GM15510 (cell line): ENCODE data around the gene SCUBE3.
A peak's percentile ranks its signal among the peaks of the same experiment; 100 is the strongest.

Experiments used
- POLR2A ChIP-seq: IDR thresholded peaks from 3 replicates; pipeline ENCODE4 v1.6.1; 2011; ENCODE audit warnings: borderline replicate concordance; ENCODE audit not compliant: insufficient read length; ENCODE audit errors: extremely low read depth

SCUBE3 gene

DNA sequence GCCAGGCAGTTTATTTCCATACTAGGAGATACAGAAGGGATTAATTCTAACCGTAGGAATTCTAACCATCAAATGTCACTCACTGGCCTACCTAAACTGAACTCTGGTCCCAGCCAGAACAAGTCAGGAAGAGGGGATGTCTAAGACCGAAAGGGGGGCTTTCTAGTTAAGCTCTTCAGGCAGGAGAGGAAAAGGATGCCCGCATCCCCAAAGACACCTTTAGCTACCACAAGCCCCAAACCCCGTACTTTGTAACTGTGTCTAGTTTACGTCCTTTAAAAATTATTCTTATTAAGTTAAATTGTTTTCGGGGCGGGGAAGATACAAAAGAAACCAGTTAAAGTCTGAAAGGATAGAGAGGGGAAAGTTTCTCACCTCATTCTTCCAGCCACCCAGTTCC is 44.6 kb downstream of the SCUBE3 start:
- TF ChIP-seq POLR2A, result no peak

- TF ChIP-seq POLR2A, result no peak
These were observed 45.1 kb downstream of the SCUBE3 start for GRCh38 chr6:35258858-35259193.

- TF ChIP-seq POLR2A, result peak; percentile 45
These were observed 45.6 kb downstream of the SCUBE3 start, which contains the start of gene ZNF76 for GRCh38 chr6:35259194-35259947. TSS of gene ZNF76 (plus strand) at chr6:35259735. CDS start at chr6:35281152, 21,417 bp downstream.

DNA sequence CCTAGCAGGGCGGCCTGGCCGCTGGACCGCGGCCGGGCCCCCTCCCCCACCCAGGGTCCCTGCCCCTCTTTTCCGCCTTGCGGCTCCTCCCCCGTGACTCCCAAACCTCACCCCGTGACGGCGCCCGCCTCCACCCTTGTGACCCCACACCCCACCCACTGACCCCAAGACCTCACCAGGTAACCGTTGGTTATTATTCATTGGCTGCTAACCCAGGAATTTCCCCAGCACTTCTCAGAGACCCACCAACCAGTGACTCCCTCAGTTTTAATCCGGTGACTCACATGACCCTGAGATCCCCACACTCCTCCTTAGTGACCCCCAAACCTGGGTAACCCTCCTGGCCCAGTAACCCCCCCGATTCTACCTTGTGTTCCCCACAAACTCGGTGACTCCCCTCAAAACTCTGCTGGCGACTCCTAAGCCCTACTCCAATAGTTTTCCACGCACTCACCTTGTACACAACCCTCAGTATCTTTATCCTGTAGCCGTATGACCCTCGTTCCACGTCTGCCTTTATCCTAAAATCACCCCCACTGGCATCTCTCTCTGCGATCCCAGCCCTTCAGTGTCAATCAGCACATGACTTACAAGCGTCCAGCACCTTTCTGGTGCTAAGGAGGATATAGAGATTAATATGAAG is 46.3 kb downstream of the SCUBE3 start:
- TF ChIP-seq POLR2A, result peak; percentile 4

DNA sequence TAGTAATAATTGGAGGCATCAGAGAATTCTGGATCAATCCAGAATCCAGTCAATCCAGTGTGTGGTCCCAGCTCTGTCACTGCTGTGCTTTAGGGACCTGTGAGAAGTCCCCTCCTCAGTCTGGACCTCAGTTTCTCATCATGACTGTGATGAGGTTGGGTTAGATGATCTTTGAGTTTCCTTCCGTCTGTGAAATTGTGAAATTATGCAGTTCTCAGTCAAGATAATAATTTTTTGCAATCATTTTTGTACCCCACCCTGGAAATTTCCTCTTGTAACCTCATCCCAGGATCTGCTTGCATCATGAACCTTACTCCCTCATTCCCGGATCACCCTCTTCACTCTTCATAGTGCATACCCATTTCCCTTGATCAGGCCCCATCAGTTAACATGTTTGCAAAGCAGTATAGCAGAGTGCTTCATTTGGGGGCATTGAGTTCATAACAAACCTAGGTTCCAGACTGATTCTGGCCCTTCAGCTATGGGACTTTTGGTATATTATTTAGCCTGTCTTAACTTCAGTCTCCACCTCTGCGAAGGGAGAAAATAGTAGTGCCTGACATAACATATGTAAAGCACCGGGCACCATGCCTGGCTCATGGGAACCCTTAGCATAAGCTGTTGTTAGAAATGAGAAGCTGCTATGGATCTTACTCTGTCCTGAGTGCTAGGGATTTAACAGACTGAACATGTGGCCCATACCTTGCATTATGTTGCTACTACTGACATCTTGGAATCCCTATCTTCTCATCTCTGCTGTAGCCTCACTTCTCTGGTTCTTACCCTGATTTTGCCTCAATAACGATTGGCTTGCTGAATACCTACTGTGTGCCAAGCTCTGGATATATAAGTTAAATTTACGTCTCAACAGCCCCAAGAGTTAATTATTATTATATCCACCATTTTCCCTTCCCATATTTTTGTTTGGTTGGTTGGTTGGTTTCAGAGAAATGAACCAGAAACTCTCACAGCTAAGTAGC is 47.1 kb downstream of the SCUBE3 start:
- TF ChIP-seq POLR2A, result no peak

DNA sequence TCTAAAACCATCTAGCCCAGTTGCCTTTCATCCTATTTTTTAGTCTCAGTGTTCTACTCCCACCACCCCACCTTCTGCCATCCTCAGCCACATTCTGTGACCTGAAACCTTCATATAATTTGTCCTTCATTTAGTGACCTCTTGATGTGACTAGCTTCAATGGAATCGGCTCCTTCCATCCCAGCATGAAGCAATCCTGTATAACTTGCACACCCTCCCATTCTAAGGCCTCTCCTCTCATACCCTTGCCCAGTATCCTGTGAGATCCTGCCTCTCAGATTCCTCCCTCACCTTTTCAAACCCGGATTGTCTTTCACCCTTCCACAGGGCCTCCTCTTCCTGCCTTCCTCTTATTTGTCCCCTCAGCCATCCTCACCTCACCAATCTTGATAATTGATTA is 48.8 kb downstream of the SCUBE3 start:
- no peak for TF ChIP-seq POLR2A

DNA sequence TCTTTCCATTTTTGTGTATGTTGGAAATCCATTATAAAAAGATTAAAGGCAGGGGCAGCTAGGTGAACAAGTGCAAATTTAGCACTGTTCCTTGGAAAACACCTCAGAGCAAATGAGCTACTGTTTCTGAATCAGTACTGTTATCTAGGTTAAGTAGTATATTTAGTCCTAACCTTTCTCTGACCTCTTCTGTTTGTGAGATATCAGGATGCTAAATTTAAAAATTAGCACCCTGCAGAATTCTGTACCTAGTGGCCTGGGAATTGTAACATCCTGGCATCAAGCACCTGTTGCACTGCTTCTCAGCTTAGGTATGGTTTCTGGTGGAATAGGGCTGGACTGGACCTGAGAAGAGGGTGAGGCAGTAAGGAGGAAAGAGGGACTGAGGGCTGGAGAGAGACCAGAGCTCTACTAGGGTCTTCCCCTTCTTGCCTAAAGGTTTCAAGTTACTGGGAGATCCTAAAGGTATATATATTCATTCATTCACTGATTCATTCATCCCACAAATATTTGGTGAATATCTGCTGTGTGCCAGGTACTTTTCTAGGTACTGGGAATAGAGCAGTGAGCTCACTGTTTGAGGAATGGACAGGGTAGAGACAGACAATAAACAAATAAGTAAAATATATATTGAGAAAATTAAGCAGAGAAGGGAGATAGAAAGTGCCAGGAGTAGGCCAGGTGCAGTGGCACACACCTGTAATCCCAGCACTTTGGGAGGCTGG is 51.0 kb downstream of the SCUBE3 start:
- TF ChIP-seq POLR2A, result no peak

DNA sequence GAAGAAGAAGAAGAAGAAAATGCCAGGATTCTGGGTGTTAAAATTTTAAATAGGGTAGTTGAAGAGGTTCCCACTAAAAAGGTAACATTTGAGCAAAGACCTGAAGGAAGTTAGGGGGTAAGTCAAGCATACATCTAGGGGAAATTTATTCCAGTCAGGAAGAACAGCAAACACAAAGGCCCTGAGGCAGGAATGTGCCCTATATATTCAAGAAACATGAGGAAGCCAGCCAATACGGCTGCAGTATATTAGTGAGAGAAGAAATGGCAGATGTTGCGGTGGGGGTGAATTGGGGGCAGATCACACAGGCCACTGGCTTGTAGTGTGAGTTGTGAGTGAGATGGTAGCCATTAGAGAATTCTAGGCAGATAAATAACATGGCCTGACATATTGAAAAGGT is 51.8 kb downstream of the SCUBE3 start:
- no peak for TF ChIP-seq POLR2A

GRCh38 chr6:35267446-35267845 is 53.7 kb downstream of the SCUBE3 start:
- no peak for TF ChIP-seq POLR2A

DNA sequence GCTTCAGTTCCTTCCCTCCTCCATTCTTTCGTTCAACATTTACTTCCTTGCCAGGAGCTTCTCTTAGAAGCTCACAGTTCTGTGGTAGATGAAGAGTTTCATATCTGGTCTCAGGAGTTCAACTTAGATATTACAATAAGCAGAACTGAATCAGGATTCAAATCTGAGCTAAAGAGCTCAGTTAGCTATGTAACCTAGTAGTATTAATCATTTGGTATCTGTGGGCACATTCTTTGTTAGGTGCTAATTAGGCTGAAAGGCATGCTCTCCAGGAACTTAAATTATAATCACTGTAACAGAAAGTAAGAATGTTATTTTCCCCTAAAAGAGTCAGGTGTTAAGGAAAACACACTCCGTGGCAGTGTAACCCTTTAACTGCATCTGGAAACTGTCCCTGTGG is 54.1 kb downstream of the SCUBE3 start:
- no peak for TF ChIP-seq POLR2A

DNA sequence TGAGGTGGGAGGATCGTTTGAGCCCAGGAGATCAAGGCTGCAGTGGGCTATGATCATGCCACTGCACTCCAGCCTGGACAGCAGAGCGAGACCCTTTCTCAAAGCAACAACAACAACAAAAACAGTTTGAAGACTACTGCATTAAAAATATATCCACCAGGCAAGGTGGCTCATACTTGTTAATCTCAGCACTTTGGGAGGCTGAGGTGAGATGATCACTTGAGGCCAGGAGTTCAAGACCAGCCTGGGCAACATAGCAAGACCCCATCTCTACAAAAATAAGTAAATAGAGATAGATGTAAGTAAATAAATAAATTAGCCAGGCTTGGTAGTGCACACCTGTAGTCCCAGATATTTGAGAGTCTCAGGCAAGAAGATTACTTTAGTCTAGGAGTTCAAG is 58.2 kb downstream of the SCUBE3 start:
- no peak for TF ChIP-seq POLR2A

DNA sequence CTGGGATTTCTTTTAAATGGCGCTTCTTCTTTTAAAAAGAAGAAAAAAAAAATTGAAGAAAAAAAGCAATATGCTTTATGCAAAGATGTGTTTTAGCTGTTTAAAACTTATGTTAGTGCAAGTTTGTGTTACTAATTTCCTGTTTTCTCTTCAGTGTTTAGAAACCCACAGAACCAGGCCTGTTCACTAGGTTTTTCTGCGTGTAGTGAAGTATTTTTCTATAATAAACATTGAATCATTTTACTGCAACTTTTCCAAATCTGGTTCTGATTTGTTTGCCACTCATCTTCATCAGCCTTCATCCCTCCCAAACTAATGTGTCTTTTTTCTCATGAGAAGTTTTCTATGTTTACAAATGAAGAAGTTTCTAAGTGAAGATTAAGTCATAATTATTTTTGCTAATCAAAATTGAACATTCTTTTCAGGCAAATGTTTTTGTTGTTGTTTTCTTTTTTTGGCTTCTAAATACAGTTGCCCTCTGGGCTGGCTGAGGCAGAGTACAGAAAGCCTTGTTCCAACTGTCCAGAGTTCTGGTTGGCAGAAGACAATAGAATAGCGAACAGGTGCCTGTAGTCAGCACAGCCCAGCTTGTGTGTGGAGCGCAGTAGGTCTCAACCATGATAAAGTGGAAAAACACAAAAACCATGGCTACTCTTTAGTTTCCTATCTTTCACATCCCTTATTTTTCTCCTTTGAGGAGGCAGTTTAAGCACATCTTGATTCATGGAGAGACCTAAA is 60.2 kb downstream of the SCUBE3 start:
- no peak for TF ChIP-seq POLR2A

- no peak for TF ChIP-seq POLR2A
These were observed 62.0 kb downstream of the SCUBE3 start for GRCh38 chr6:35275744-35276260.

DNA sequence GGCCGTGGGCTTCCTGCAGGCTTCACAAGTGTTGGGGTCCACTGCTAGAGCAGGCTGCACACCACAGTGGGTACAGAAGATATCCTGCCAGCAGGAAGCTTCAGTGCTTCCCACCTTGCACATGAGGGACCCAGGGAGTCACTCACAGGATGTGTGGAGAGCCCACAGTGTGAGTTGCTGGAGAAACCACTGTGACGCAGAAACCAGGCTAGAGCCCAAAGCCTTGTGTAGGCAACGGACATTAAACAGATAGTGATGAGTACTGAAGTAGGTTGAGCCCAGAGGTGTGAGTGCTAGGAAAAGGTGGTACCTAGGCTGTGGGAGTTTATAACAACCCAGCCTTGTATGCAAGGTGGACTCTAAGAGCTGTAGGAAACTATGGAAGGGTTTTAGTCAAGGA is 65.0 kb downstream of the SCUBE3 start:
- TF ChIP-seq POLR2A, result no peak
